Ascending aorta (tissue), 2 donors: ENCODE data around the gene NR4A3. TPM values are rescaled to one million over a fixed set of nuclear protein-coding genes. Genes with fewer than 3 reads are reported as not detected.

Experiments
- DNase-seq, 2 donors: peaks; one replicate each; pipeline ENCODE4 v3.0.0-alpha.2; 2019; ENCODE audit warnings: low spot score in 2 of 2
- H3K27ac ChIP-seq, 2 donors: fragments of 200-600 bp; sonication (generic); one replicate each; pipeline ENCODE4 v1.5.1; 2016 to 2017; ENCODE audit warnings: mild to moderate bottlenecking in 1 of 2
- H3K27me3 ChIP-seq: fragments of 200-600 bp; sonication (generic); one replicate; pipeline ENCODE4 v1.5.1; 2017
- H3K36me3 ChIP-seq, 2 donors: fragments of 200-600 bp; sonication (generic); one replicate each; pipeline ENCODE4 v1.5.1; 2016
- H3K4me1 ChIP-seq, 2 donors: fragments of 200-600 bp; sonication (generic); one replicate each; pipeline ENCODE4 v1.5.1; 2016 to 2017; ENCODE audit warnings: mild to moderate bottlenecking in 1 of 2
- H3K4me3 ChIP-seq, 2 donors: fragments of 200-600 bp; sonication (generic); one replicate each; pipeline ENCODE4 v1.5.1; 2016 to 2017; ENCODE audit warnings: mild to moderate bottlenecking in 1 of 2
- H3K9me3 ChIP-seq, 2 donors: fragments of 200-600 bp; sonication (generic); one replicate each; pipeline ENCODE4 v1.5.1; 2016
- CTCF ChIP-seq, 3 experiments: fragments of 200-600 bp in 2 of 3; fragments of 450-650 bp in 1 of 3; sonication (generic) in 2 of 3; IDR thresholded peaks; one replicate each; pipeline ENCODE4 v1.5.1; 2016 to 2019; ENCODE audit warnings: antibody characterized with exemption in 3 of 3, mild to moderate bottlenecking in 1 of 3, moderate library complexity in 1 of 3
- intact Hi-C: fragments of 100-400 bp; cut with DNase I; formaldehyde crosslinking; loops from one replicate; pipeline ENCODE4 v1.15.1; 2023
- total RNA-seq: library from RNA; depleted of rRNA; stranded (reverse); fragments of >200 nt; gene quantifications from one replicate; pipeline ENCODE4 v1.1.0, GENCODE V29; 2016

Gene NR4A3
- total RNA-seq, 1 donor from 2014 or later: 21.3 TPM

- DNase-seq: no peak
- H3K4me1 ChIP-seq: no peaks in the 10 kb centered on the region
- H3K27me3 ChIP-seq: no peaks in the 10 kb centered on the region
- no peak overlapping the region for H3K4me3 ChIP-seq
- H3K9me3 ChIP-seq: no peaks in the 10 kb centered on the region
- H3K36me3 ChIP-seq: no peaks in the 10 kb centered on the region
- TF ChIP-seq CTCF (IDR thresholded peaks at IDR 0.05): no peak
- no peak overlapping the region for H3K27ac ChIP-seq
- intact Hi-C loops: loop anchor here (5.0 to 10.0 kb wide), 2 partner anchors 445 to 627 kb away; no protein-coding TSS in a partner anchor
These were observed 11.9 kb upstream of the NR4A3 start for GRCh38 chr9:99809586-99810319.

GRCh38 chr9:99811172-99811571 lies 10.5 kb upstream of the NR4A3 start:
- intact Hi-C loops: loop anchor here (10.0 kb wide), 1 partner anchor 446 kb away; no protein-coding TSS in a partner anchor
- H3K9me3 ChIP-seq: no peaks in the 10 kb centered on the region
- no peak for DNase-seq
- H3K36me3 ChIP-seq: no peaks in the 10 kb centered on the region
- no peaks in the 10 kb centered on the region for H3K4me1 ChIP-seq
- H3K4me3 ChIP-seq: no peak overlapping the region
- TF ChIP-seq CTCF (IDR thresholded peaks at IDR 0.05): no peak
- H3K27ac ChIP-seq: no peak overlapping the region
- no peaks in the 10 kb centered on the region for H3K27me3 ChIP-seq

- H3K27ac ChIP-seq: no peak overlapping the region
These were observed 9.9 kb upstream of the NR4A3 start for GRCh38 chr9:99811598-99812383.

GRCh38 chr9:99813739-99814138 lies 7.9 kb upstream of the NR4A3 start:
- Histone ChIP-seq H3K36me3 (no peaks in the 10 kb centered on the region), H3K27ac (no peak overlapping the region), H3K9me3 (no peaks in the 10 kb centered on the region), H3K27me3 (no peaks in the 10 kb centered on the region), H3K4me1 (peaks cover 0 to 7% of the 10 kb centered on the region in 2 donors), H3K4me3 (no peak overlapping the region)
- no peak for TF ChIP-seq CTCF (IDR thresholded peaks at IDR 0.05)
- intact Hi-C loops: loop anchor here (10.0 kb wide), 1 partner anchor 449 kb away; no protein-coding TSS in a partner anchor
- DNase-seq: no peak

More at GRCh38 chr9:99811598-99812383, 9.9 kb upstream of the NR4A3 start:
- TF ChIP-seq CTCF (IDR thresholded peaks at IDR 0.05): no peak
- intact Hi-C loops: loop anchor here (10.0 kb wide), 1 partner anchor 447 kb away; no protein-coding TSS in a partner anchor
- Histone ChIP-seq H3K9me3 (no peaks in the 10 kb centered on the region), H3K4me1 (no peaks in the 10 kb centered on the region), H3K36me3 (no peaks in the 10 kb centered on the region), H3K4me3 (no peak overlapping the region), H3K27me3 (no peaks in the 10 kb centered on the region)
- no peak for DNase-seq

- Histone ChIP-seq H3K36me3 (no peaks in the 10 kb centered on the region), H3K27me3 (no peaks in the 10 kb centered on the region), H3K4me3 (no peak overlapping the region), H3K9me3 (no peaks in the 10 kb centered on the region), H3K27ac (no peak overlapping the region), H3K4me1 (peaks cover 0 to 7% of the 10 kb centered on the region in 2 donors)
- intact Hi-C loops: loop anchor here (10.0 kb wide), 1 partner anchor 450 kb away; no protein-coding TSS in a partner anchor
- no peak for DNase-seq
- no peak for TF ChIP-seq CTCF (IDR thresholded peaks at IDR 0.05)
These were observed 7.3 kb upstream of the NR4A3 start for GRCh38 chr9:99814359-99814758.
